IPS DF 6.9 (cell line): Measurements from ENCODE around the gene FUBP3.

ENCODE experiments used
- DNase-seq: peaks from one replicate; pipeline ENCODE4 v3.0.0-alpha.2; 2013; ENCODE audit warnings: low read depth, low spot score
- H3K27ac ChIP-seq: one replicate; pipeline ENCODE4 v1.5.1; 2013; ENCODE audit warnings: low read length, control low read depth
- H3K27me3 ChIP-seq: 2 replicates; pipeline ENCODE4 v1.6.1; 2013; ENCODE audit warnings: mild to moderate bottlenecking, low read length; ENCODE audit not compliant: control insufficient read depth, insufficient read depth
- H3K36me3 ChIP-seq: 2 replicates; pipeline ENCODE4 v1.6.1; 2013; ENCODE audit warnings: low read length; ENCODE audit not compliant: control insufficient read depth, insufficient read depth
- H3K4me1 ChIP-seq: 2 replicates; pipeline ENCODE4 v1.6.1; 2013; ENCODE audit warnings: low read length; ENCODE audit not compliant: control insufficient read depth, insufficient read depth
- H3K4me3 ChIP-seq: 2 replicates; pipeline ENCODE4 v1.5.1; 2013; ENCODE audit warnings: mild to moderate bottlenecking, low read length
- H3K9me3 ChIP-seq: 2 replicates; pipeline ENCODE4 v1.6.1; 2013; ENCODE audit warnings: low read length, inconsistent platforms; ENCODE audit not compliant: control insufficient read depth, insufficient read depth
- WGBS: extraction: QIAGEN DNeasy Blood & Tissue Kit; methylation state at CpG from one replicate; pipeline ENCODE4 v1.1.7; 2013; ENCODE audit warnings: mixed read lengths, missing lambda C conversion rate; ENCODE audit not compliant: insufficient read length, insufficient coverage; 5-methylcytosine and 5-hydroxymethylcytosine counted together

Gene FUBP3

GRCh38 chr9:130640681-130641080 lies 61.3 kb downstream of the FUBP3 start:
- Histone ChIP-seq H3K4me3 (no peak overlapping the region), H3K9me3 (no peaks in the 10 kb centered on the region), H3K36me3 (peaks cover 12% of the 10 kb centered on the region), H3K27ac (no peak overlapping the region), H3K4me1 (peaks cover 3% of the 10 kb centered on the region), H3K27me3 (no peaks in the 10 kb centered on the region)
- no CpG with 5 or more reads among the region's 7 CpGs for WGBS
- no peak for DNase-seq

- no peaks in the 10 kb centered on the region for H3K9me3 ChIP-seq
- no peak overlapping the region for H3K27ac ChIP-seq
- no peaks in the 10 kb centered on the region for H3K27me3 ChIP-seq
- peaks cover 3% of the 10 kb centered on the region for H3K4me1 ChIP-seq
- H3K4me3 ChIP-seq = no peak overlapping the region
- WGBS = no CpG with 5 or more reads among the region's 8 CpGs
- no peaks in the 10 kb centered on the region for H3K36me3 ChIP-seq
- no peak for DNase-seq
Observed at GRCh38 chr9:130642926-130643325, 63.5 kb downstream of the FUBP3 start.

- H3K9me3 ChIP-seq = no peaks in the 10 kb centered on the region
- no CpG with 5 or more reads among the region's 15 CpGs for WGBS
- DNase-seq = no peak
- H3K36me3 ChIP-seq = no peaks in the 10 kb centered on the region
- H3K4me3 ChIP-seq = no peak overlapping the region
- H3K4me1 ChIP-seq = no peaks in the 10 kb centered on the region
- H3K27ac ChIP-seq = no peak overlapping the region
- peaks cover under 1% of the 10 kb centered on the region; the same call in 1 of the 2 replicates for H3K27me3 ChIP-seq
Observed at GRCh38 chr9:130651221-130651620, 71.8 kb downstream of the FUBP3 start.

- Histone ChIP-seq H3K27ac (no peak overlapping the region), H3K27me3 (peaks cover 5% of the 10 kb centered on the region; the same call in 1 of the 2 replicates), H3K4me3 (no peak overlapping the region), H3K4me1 (no peaks in the 10 kb centered on the region), H3K36me3 (no peaks in the 10 kb centered on the region), H3K9me3 (no peaks in the 10 kb centered on the region)
- WGBS = no CpG with 5 or more reads among the region's 18 CpGs
- DNase-seq = no peak
Observed at GRCh38 chr9:130651752-130652151, 72.4 kb downstream of the FUBP3 start.

GRCh38 chr9:130654879-130655278 lies 75.5 kb downstream of the FUBP3 start:
- no peak for DNase-seq
- H3K4me3 ChIP-seq = no peak overlapping the region
- no peaks in the 10 kb centered on the region for H3K4me1 ChIP-seq
- no peaks in the 10 kb centered on the region for H3K9me3 ChIP-seq
- H3K27ac ChIP-seq = no peak overlapping the region
- H3K36me3 ChIP-seq = no peaks in the 10 kb centered on the region
- peaks cover 33% of the 10 kb centered on the region for H3K27me3 ChIP-seq
- no CpG with 5 or more reads among the region's 6 CpGs for WGBS

GRCh38 chr9:130658893-130659698 lies 79.7 kb downstream of the FUBP3 start:
- Histone ChIP-seq H3K27me3 (peaks cover 73% of the 10 kb centered on the region), H3K4me3 (peak overlapping the region; percentile 26; the same call in 1 of the 2 replicates), H3K9me3 (no peaks in the 10 kb centered on the region), H3K27ac (no peak overlapping the region), H3K4me1 (peaks cover 2% of the 10 kb centered on the region; the same call in 1 of the 2 replicates), H3K36me3 (no peaks in the 10 kb centered on the region)
- no peak for DNase-seq
- WGBS = no CpG with 5 or more reads among the region's 52 CpGs

GRCh38 chr9:130659699-130660248 lies 80.4 kb downstream of the FUBP3 start:
- Histone ChIP-seq H3K27ac (no peak overlapping the region), H3K4me1 (peaks cover 2% of the 10 kb centered on the region; the same call in 1 of the 2 replicates), H3K36me3 (no peaks in the 10 kb centered on the region), H3K4me3 (peak overlapping the region; percentile 26; the same call in 1 of the 2 replicates), H3K9me3 (no peaks in the 10 kb centered on the region), H3K27me3 (peaks cover 79% of the 10 kb centered on the region)
- DNase-seq = no peak
- WGBS = no CpG with 5 or more reads among the region's 58 CpGs

GRCh38 chr9:130660326-130660682 lies 80.9 kb downstream of the FUBP3 start:
- peaks cover 2% of the 10 kb centered on the region; the same call in 1 of the 2 replicates for H3K4me1 ChIP-seq
- DNase-seq = no peak
- H3K27ac ChIP-seq = no peak overlapping the region
- peak overlapping the region; percentile 27; the same call in 1 of the 2 replicates for H3K4me3 ChIP-seq
- no CpG with 5 or more reads among the region's 33 CpGs for WGBS
- no peaks in the 10 kb centered on the region for H3K36me3 ChIP-seq
- peaks cover 83% of the 10 kb centered on the region for H3K27me3 ChIP-seq
- no peaks in the 10 kb centered on the region for H3K9me3 ChIP-seq

- H3K36me3 ChIP-seq = no peaks in the 10 kb centered on the region
- peaks cover 89% of the 10 kb centered on the region for H3K27me3 ChIP-seq
- no CpG with 5 or more reads among the region's 82 CpGs for WGBS
- H3K4me1 ChIP-seq = peaks cover 2% of the 10 kb centered on the region; the same call in 1 of the 2 replicates
- DNase-seq = no peak
- H3K27ac ChIP-seq = no peak overlapping the region
- peak overlapping the region; percentile 27; the same call in 1 of the 2 replicates for H3K4me3 ChIP-seq
- no peaks in the 10 kb centered on the region for H3K9me3 ChIP-seq
Observed at GRCh38 chr9:130660683-130661450, 81.5 kb downstream of the FUBP3 start.

GRCh38 chr9:130661451-130662098 lies 82.2 kb downstream of the FUBP3 start:
- Histone ChIP-seq H3K9me3 (no peaks in the 10 kb centered on the region), H3K27ac (no peak overlapping the region), H3K36me3 (no peaks in the 10 kb centered on the region), H3K27me3 (peaks cover 93% of the 10 kb centered on the region), H3K4me3 (no peak overlapping the region), H3K4me1 (peaks cover 5% of the 10 kb centered on the region)
- no peak for DNase-seq
- no CpG with 5 or more reads among the region's 47 CpGs for WGBS
